HepG2 (cell line): ENCODE data around the gene RIF1. TPM values are rescaled to one million over a fixed set of nuclear protein-coding genes. Genes with fewer than 3 reads are reported as not detected.

Source experiments
- ATAC-seq: fragments of 200-7000 bp; cut with Tn5 transposase; 3 replicates; pipeline ENCODE4 v1.9.1; 2020; ENCODE audit warnings: mild to moderate bottlenecking, moderate library complexity
- BruUV-seq: library from RNA; stranded (reverse); fragments of 400-500 nt; replicated peaks from 2 replicates; lab custom pipeline; 2021; lab: Mats Ljungman, UMichigan
- CTCF ChIA-PET: fragments of 300-600 bp; formaldehyde crosslinking; extraction: SDS; loops from one replicate; lab custom pipeline; 2021; ENCODE audit warnings: low total read pairs, inconsistent platforms, low intra/inter-chr PET ratio; lab: Yijun Ruan, JAX
- POLR2A ChIA-PET: fragments of 350-600 bp; sonication (Branson Sonifier 250); formaldehyde crosslinking; loops from one replicate; lab custom pipeline; 2020; ENCODE audit warnings: antibody characterized with exemption, inconsistent platforms; lab: Yijun Ruan, JAX
- DNase-seq: peaks from one replicate; pipeline ENCODE4 v3.0.0-alpha.2; 2015; ENCODE audit warnings: low spot score
- FAIRE-seq: peaks from 3 replicates; lab custom pipeline; 2011; peaks lifted over from hg19 to GRCh38; lab: Jason Lieb, UNC
- H2AFZ ChIP-seq: one replicate; pipeline ENCODE4 v1.6.1; 2011; ENCODE audit warnings: low read length, inconsistent platforms
- H3K27ac ChIP-seq: fragments of 300-600 bp; 3 replicates; pipeline ENCODE4 v1.8.0; 2011; ENCODE audit warnings: mixed run types, mild to moderate bottlenecking, mixed read lengths, low read length, inconsistent platforms; ENCODE audit not compliant: insufficient read depth; ENCODE audit errors: extremely low read length
- H3K27me3 ChIP-seq, 2 experiments: fragments of 200-600 bp in 1 of 2; 2 replicates in 1 of 2; 3 replicates in 1 of 2; pipeline versions ENCODE4 v1.6.0 to v1.8.0; 2011; ENCODE audit warnings: low read length in 2 of 2, mild to moderate bottlenecking in 2 of 2, moderate library complexity in 2 of 2, inconsistent platforms in 1 of 2; ENCODE audit not compliant: insufficient read depth in 2 of 2, control insufficient read depth in 1 of 2
- H3K36me3 ChIP-seq, 2 experiments: fragments of 200-600 bp in 1 of 2; replicated peaks in 1 of 2; 2 replicates in 1 of 2; 3 replicates in 1 of 2; pipeline versions ENCODE4 v1.5.1 to v1.8.0; 2011; ENCODE audit warnings: low read length in 2 of 2, inconsistent platforms in 1 of 2; ENCODE audit not compliant: insufficient read depth in 2 of 2, control insufficient read depth in 1 of 2
- H3K4me1 ChIP-seq: 2 replicates; pipeline ENCODE4 v1.5.1; 2012; ENCODE audit warnings: low read length, inconsistent platforms; ENCODE audit not compliant: insufficient read depth
- H3K4me2 ChIP-seq: 2 replicates; pipeline ENCODE4 v1.6.0; 2011; ENCODE audit warnings: low read depth, low read length, inconsistent platforms
- H3K4me3 ChIP-seq, 3 experiments: fragments of 200-600 bp in 1 of 3; sonication (generic), shearing (Covaris generic) in 1 of 3; replicated peaks in 1 of 3; 2 replicates each; pipeline ENCODE4 v1.5.1; 2011 to 2016; ENCODE audit warnings: low read length in 3 of 3, inconsistent platforms in 2 of 3, low read depth in 2 of 3, mild to moderate bottlenecking in 2 of 3, control low read depth in 1 of 3, mixed read lengths in 1 of 3; ENCODE audit not compliant: insufficient read depth in 1 of 3
- H3K79me2 ChIP-seq: one replicate; pipeline ENCODE4 v1.6.1; 2011; ENCODE audit warnings: low read length, inconsistent platforms; ENCODE audit not compliant: insufficient read depth
- H3K9ac ChIP-seq: 2 replicates; pipeline ENCODE4 v1.6.0; 2011; ENCODE audit warnings: mild to moderate bottlenecking, low read depth, low read length, inconsistent platforms; ENCODE audit not compliant: insufficient read depth
- H3K9me3 ChIP-seq: 2 replicates; pipeline ENCODE4 v1.5.1; 2012; ENCODE audit warnings: mild to moderate bottlenecking, low read length
- H4K20me1 ChIP-seq: 2 replicates; pipeline ENCODE4 v1.6.0; 2011; ENCODE audit warnings: inconsistent platforms, mild to moderate bottlenecking, low read length, moderate library complexity; ENCODE audit not compliant: insufficient read depth
- AFF4 ChIP-seq: sonication (generic); formaldehyde crosslinking; IDR thresholded peaks from 2 replicates; pipeline ENCODE4 v1.4.0; 2020; ENCODE audit warnings: missing genetic modification reagents
- FOXP4 ChIP-seq: sonication (generic); formaldehyde crosslinking; IDR thresholded peaks from 2 replicates; pipeline ENCODE4 v1.4.0; 2020; ENCODE audit warnings: missing genetic modification reagents
- KLF16 ChIP-seq, 2 experiments: sonication (generic) in 1 of 2; formaldehyde crosslinking in 1 of 2; IDR thresholded peaks; 2 replicates each; pipeline versions ENCODE4 v1.6.1 to v1.8.0; 2016 to 2023; ENCODE audit warnings: missing genetic modification reagents in 2 of 2, missing compliant biosample characterization in 1 of 2
- MXD1 ChIP-seq: sonication (generic); formaldehyde crosslinking; IDR thresholded peaks from 2 replicates; pipeline ENCODE4 v1.4.0; 2020; ENCODE audit warnings: mild to moderate bottlenecking, missing genetic modification reagents
- SIN3A ChIP-seq: IDR thresholded peaks from 2 replicates; pipeline ENCODE4 v1.6.1; 2011; ENCODE audit warnings: low read depth, mild to moderate bottlenecking, control low read depth, low read length, borderline replicate concordance
- ZBTB2 ChIP-seq: sonication (generic); formaldehyde crosslinking; IDR thresholded peaks from 2 replicates; pipeline ENCODE4 v1.8.0; 2022; ENCODE audit warnings: low read depth, missing genetic modification reagents
- ZBTB44 ChIP-seq: sonication (generic); formaldehyde crosslinking; IDR thresholded peaks from 2 replicates; pipeline ENCODE4 v1.4.0; 2020; ENCODE audit warnings: missing genetic modification reagents
- ZNF232 ChIP-seq: sonication (generic); formaldehyde crosslinking; IDR thresholded peaks from 2 replicates; pipeline ENCODE4 v1.4.0; 2020; ENCODE audit warnings: missing genetic modification reagents, borderline replicate concordance
- ZNF350 ChIP-seq: sonication (generic); formaldehyde crosslinking; IDR thresholded peaks from 2 replicates; pipeline ENCODE4 v1.4.0; 2020; ENCODE audit warnings: mild to moderate bottlenecking, low read depth, missing genetic modification reagents, borderline replicate concordance
- ZNF496 ChIP-seq: sonication (generic); formaldehyde crosslinking; IDR thresholded peaks from 2 replicates; pipeline ENCODE4 v1.8.1; 2023; ENCODE audit warnings: mild to moderate bottlenecking, moderate library complexity, missing genetic modification reagents; ENCODE audit not compliant: insufficient replicate concordance
- ZNF674 ChIP-seq: sonication (generic); formaldehyde crosslinking; IDR thresholded peaks from 2 replicates; pipeline ENCODE4 v1.5.0; 2020; ENCODE audit warnings: low read depth, mild to moderate bottlenecking, missing genetic modification reagents
- ZNF740 ChIP-seq: sonication (generic); formaldehyde crosslinking; IDR thresholded peaks from 2 replicates; pipeline ENCODE4 v1.4.0; 2020; ENCODE audit warnings: missing genetic modification reagents
- WGBS: methylation state at CpG from one replicate; pipeline ENCODE4 v1.1.6; 2017; ENCODE audit warnings: low lambda C conversion rate; 5-methylcytosine and 5-hydroxymethylcytosine counted together
- in situ Hi-C: cut with HindIII; loops from 2 replicates; pipeline ENCODE4 v1.10.0; 2017; ENCODE audit warnings: low pct_unique_long_range_greater_than_20kb; ENCODE audit not compliant: extremely low pct_ligation_motif_present
- intact Hi-C: fragments of 100-400 bp; cut with micrococcal nuclease; formaldehyde crosslinking; loops from one replicate; pipeline ENCODE4 v1.10.0; 2022; ENCODE audit not compliant: unreplicated experiment
- polyA plus RNA-seq, 8 experiments: library from polyadenylated mRNA; depleted of rRNA in 3 of 8; stranded (reverse) in 7 of 8; unstranded in 1 of 8; fragments of >200 nt; fragmentation: Illumina TruSeq in 4 of 8; extraction: Trizol in 4 of 8; gene quantifications; 2 replicates each; pipeline versions ENCODE4 v1.2.1 to v1.2.3, GENCODE V29; 2011 to 2016; ENCODE audit warnings: low read depth in 4 of 8, missing spikeins in 1 of 8, mixed read lengths in 1 of 8; ENCODE audit not compliant: insufficient read depth in 1 of 8
- total RNA-seq, 5 experiments: library from RNA; depleted of rRNA; stranded (reverse); fragments of >200 nt; fragmentation: Illumina TruSeq; extraction: Trizol; gene quantifications; 2 replicates each; pipeline ENCODE4 v1.2.3, GENCODE V29; 2016; ENCODE audit warnings: low read depth in 1 of 5

RIF1 gene
- total and polyA plus RNA-seq, 2 of the 13 experiments (the other 11 are each of a cell fraction or from before 2014, with no cell fraction given): 12.1 to 73.6 TPM

- Histone ChIP-seq H4K20me1 (no peaks in the 10 kb centered on the region; the same call in 1 of the 2 replicates), H3K4me1 (no peaks in the 10 kb centered on the region), H3K4me2 (no peak overlapping the region), H3K79me2 (no peaks in the 10 kb centered on the region), H3K27ac (no peak overlapping the region), H2AFZ (no peak overlapping the region), H3K4me3 (no peak overlapping the region), H3K9me3 (no peaks in the 10 kb centered on the region), H3K36me3 (no peaks in the 10 kb centered on the region), H3K27me3 (no peaks in the 10 kb centered on the region; a peak in 1 of 5 replicates), H3K9ac (no peak overlapping the region)
- FAIRE-seq (no peak), ATAC-seq (no peak), DNase-seq (no peak)
- 20% methylated on average over 3 of the region's 3 CpGs for WGBS
- intact Hi-C loops: no loop called here
- in situ Hi-C loops: no loop called here
- ChIA-PET POLR2A (no interaction called here), CTCF (no interaction called here)
- BruUV-seq: no TSS peak
- TF ChIP-seq SIN3A (no peak), MXD1 (CRISPR knock-in tag) (no peak), FOXP4 (CRISPR knock-in tag) (no peak), ZBTB44 (CRISPR knock-in tag) (no peak), ZNF740 (CRISPR knock-in tag) (no peak), ZNF350 (CRISPR knock-in tag) (no peak), KLF16 (CRISPR knock-in tag; IDR thresholded peaks at IDR 0.05) (no peak), AFF4 (CRISPR knock-in tag) (no peak), ZBTB2 (CRISPR knock-in tag) (no peak), ZNF674 (CRISPR knock-in tag) (no peak), ZNF232 (no peak), ZNF496 (no peak)
Observed at GRCh38 chr2:151361674-151362370, 47.9 kb upstream of the RIF1 start.
